PC-3 (cell line): ENCODE data around the gene MYLK.

Experiments used
- CTCF ChIP-seq: fragments of 300-600 bp; sonication (generic); conservative IDR thresholded peaks from 2 replicates; pipeline ENCODE4 v1.5.1; 2017; ENCODE audit warnings: antibody characterized with exemption, low read depth, mild to moderate bottlenecking, low read length
- EZH2 ChIP-seq: fragments of 300-600 bp; sonication (generic); IDR thresholded peaks from one replicate; pipeline ENCODE4 v1.6.1; 2017; ENCODE audit warnings: antibody characterized with exemption, mild to moderate bottlenecking, low read length; ENCODE audit not compliant: unreplicated experiment
- EZH2phosphoT487 ChIP-seq: fragments of 300-600 bp; sonication (generic); IDR thresholded peaks from 2 replicates; pipeline ENCODE4 v1.6.1; 2018; ENCODE audit warnings: mild to moderate bottlenecking, antibody characterized with exemption, low read length, borderline replicate concordance

GRCh38 chr3:123862152-123862551 is 22.0 kb downstream of the MYLK start:
- TF ChIP-seq CTCF (no peak), EZH2 (no peak), EZH2phosphoT487 (no peak)
